Kidney epithelial cell (primary cell): ENCODE results near the gene ERI2. TPM values are rescaled to one million over a fixed set of nuclear protein-coding genes. Genes with fewer than 3 reads are reported as not detected.

ENCODE experiments used
- DNase-seq: peaks from one replicate; pipeline ENCODE4 v3.0.0-alpha.2; 2010; ENCODE audit warnings: low read depth
- H3K27me3 ChIP-seq: 2 replicates; pipeline ENCODE4 v1.6.0; 2011; ENCODE audit warnings: low read length; ENCODE audit not compliant: control insufficient read depth, insufficient read depth
- H3K36me3 ChIP-seq: 2 replicates; pipeline ENCODE4 v1.5.1; 2011; ENCODE audit warnings: low read length; ENCODE audit not compliant: control insufficient read depth, insufficient read depth
- H3K4me3 ChIP-seq: 2 replicates; pipeline ENCODE4 v1.5.1; 2011; ENCODE audit warnings: low read depth, mild to moderate bottlenecking, control low read depth, low read length
- total RNA-seq: library from RNA; depleted of rRNA; stranded (reverse); fragments of >200 nt; gene quantifications from 2 replicates; pipeline ENCODE4 v1.2.3, GENCODE V29; 2015
- TF ChIP-seq, protein P1 (sequence below): IDR thresholded peaks from 2 replicates; pipeline ENCODE4 v1.5.1; 2011; ENCODE audit warnings: mild to moderate bottlenecking, moderate library complexity, low read length, control low read depth, inconsistent platforms; ENCODE audit not compliant: insufficient read depth, poor library complexity, severe bottlenecking

ERI2 gene
- total RNA-seq, 1 donor from 2014 or later = 15.3 TPM

DNA sequence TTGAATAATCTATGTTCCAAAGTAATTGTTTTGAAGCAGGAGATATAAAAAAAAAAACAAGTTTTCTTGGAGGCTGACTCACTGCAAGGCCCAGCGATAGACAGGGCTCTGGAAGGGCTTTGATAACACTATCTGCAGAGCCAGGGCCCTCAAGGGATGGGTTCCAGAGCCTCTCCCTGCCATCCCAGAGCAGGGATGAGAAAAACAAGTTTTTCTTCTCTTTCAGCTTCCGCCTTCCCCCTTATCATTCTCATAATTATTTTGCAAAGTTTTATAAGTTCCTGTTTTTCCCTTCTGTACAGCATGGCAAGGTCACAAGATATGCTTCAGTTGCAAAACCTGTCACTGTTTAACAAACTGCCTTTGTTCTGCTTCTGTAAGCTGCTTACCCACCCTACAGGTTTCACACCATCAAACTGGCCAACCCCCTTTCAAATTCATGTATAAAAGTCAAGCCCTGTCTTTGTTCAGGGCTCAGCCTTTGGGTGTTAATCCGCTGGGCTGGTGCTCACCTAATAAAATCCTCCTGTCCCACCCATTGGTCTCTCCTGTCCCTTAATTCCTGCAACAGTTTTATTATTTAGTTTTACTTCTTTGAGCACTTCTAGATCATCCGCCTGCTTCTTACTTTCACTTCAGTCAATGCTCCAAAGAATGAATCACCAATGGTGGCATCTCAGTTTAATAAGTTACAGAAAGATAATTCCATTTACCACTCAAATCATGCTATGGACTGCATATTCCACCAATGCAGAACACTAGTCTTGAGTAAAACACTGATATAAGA, 59.0 kb downstream of the ERI2 start:
- Histone ChIP-seq H3K27me3 (no peaks in the 10 kb centered on the region), H3K4me3 (no peak overlapping the region), H3K36me3 (no peaks in the 10 kb centered on the region)
- DNase-seq = no peak
- TF ChIP-seq, protein P1, sequence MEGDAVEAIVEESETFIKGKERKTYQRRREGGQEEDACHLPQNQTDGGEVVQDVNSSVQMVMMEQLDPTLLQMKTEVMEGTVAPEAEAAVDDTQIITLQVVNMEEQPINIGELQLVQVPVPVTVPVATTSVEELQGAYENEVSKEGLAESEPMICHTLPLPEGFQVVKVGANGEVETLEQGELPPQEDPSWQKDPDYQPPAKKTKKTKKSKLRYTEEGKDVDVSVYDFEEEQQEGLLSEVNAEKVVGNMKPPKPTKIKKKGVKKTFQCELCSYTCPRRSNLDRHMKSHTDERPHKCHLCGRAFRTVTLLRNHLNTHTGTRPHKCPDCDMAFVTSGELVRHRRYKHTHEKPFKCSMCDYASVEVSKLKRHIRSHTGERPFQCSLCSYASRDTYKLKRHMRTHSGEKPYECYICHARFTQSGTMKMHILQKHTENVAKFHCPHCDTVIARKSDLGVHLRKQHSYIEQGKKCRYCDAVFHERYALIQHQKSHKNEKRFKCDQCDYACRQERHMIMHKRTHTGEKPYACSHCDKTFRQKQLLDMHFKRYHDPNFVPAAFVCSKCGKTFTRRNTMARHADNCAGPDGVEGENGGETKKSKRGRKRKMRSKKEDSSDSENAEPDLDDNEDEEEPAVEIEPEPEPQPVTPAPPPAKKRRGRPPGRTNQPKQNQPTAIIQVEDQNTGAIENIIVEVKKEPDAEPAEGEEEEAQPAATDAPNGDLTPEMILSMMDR = no peak

DNA sequence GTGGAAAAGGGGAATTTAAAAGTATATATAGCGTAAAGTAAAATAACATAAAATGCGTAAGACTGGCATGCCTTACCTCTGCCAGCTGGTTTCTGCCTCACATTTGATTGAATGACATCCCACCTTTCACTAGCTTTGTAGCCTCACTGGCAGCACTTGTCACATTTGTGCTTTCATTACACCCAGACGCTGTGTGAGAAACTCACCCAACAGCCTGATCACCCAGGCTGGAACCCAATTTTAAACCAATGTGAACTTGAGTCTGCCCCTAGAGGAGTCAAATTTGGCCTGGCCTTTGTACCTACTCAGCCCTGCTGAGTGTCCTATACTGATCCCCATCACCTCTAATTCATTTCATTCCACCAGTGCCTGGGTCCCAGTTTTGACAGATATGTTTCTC, 59.8 kb downstream of the ERI2 start:
- no peaks in the 10 kb centered on the region for H3K27me3 ChIP-seq
- no peak overlapping the region for H3K4me3 ChIP-seq
- no peak for DNase-seq
- no peaks in the 10 kb centered on the region for H3K36me3 ChIP-seq
- TF ChIP-seq, protein P1 = no peak

Other genes with a start within 250 kb of the ERI2 start
- not detected in 2 replicates for gene ACSM2B, start 230.1 kb downstream of the ERI2 start, total RNA-seq
- gene ACSM1, start 108.8 kb downstream of the ERI2 start, total RNA-seq = 1.2 and 1.6 TPM in 2 replicates
- 70.8 and 92.0 TPM in 2 replicates for gene THUMPD1, start 64.7 kb downstream of the ERI2 start, total RNA-seq
- 5.9 and 14.4 TPM in 2 replicates for gene ACSM3, start 42.5 kb downstream of the ERI2 start, total RNA-seq
- gene REXO5, start 55 bp upstream of the ERI2 start, total RNA-seq = 0.82 and 2.7 TPM in 2 replicates
- 12.9 and 14.8 TPM in 2 replicates for gene DCUN1D3, start 93.9 kb upstream of the ERI2 start, total RNA-seq
- gene LYRM1, start 94.3 kb upstream of the ERI2 start, total RNA-seq = 64.8 and 65.9 TPM in 2 replicates